IPS-20b (cell line): Measurements from ENCODE around the gene GMIP.

Experiments
- H3K27ac ChIP-seq: one replicate; pipeline ENCODE4 v1.5.1; 2013; ENCODE audit warnings: low read length
- H3K27me3 ChIP-seq: 2 replicates; pipeline ENCODE4 v1.6.1; 2013; ENCODE audit warnings: mild to moderate bottlenecking, low read length, inconsistent platforms; ENCODE audit not compliant: insufficient read depth
- H3K36me3 ChIP-seq: 2 replicates; pipeline ENCODE4 v1.6.1; 2013; ENCODE audit warnings: low read depth, mild to moderate bottlenecking, inconsistent platforms, low read length, moderate library complexity; ENCODE audit not compliant: insufficient read depth
- H3K4me1 ChIP-seq: 2 replicates; pipeline ENCODE4 v1.6.1; 2013; ENCODE audit warnings: mild to moderate bottlenecking, control low read depth, inconsistent platforms, low read length, moderate library complexity; ENCODE audit not compliant: insufficient read depth
- H3K4me3 ChIP-seq: 2 replicates; pipeline ENCODE4 v1.5.1; 2013; ENCODE audit warnings: mild to moderate bottlenecking, low read length, inconsistent platforms
- H3K9ac ChIP-seq: 2 replicates; pipeline ENCODE4 v1.6.1; 2013; ENCODE audit warnings: low read depth, mild to moderate bottlenecking, inconsistent platforms, low read length, moderate library complexity
- H3K9me3 ChIP-seq: 2 replicates; pipeline ENCODE4 v1.6.1; 2013; ENCODE audit warnings: mild to moderate bottlenecking, low read depth, low read length, inconsistent platforms; ENCODE audit not compliant: insufficient read depth

The GMIP gene

GRCh38 chr19:19655641-19656343, 12.3 kb upstream of the GMIP start:
- Histone ChIP-seq H3K9ac (no peak overlapping the region), H3K36me3 (peaks cover 91% of the 10 kb centered on the region), H3K4me3 (no peak overlapping the region)

GRCh38 chr19:19655051-19655594, 11.7 kb upstream of the GMIP start:
- H3K36me3 ChIP-seq, result peaks cover 98% of the 10 kb centered on the region
- no peak overlapping the region for H3K27ac ChIP-seq
- H3K4me1 ChIP-seq, result no peaks in the 10 kb centered on the region
- no peaks in the 10 kb centered on the region for H3K9me3 ChIP-seq
- H3K27me3 ChIP-seq, result no peaks in the 10 kb centered on the region
- H3K4me3 ChIP-seq, result no peak overlapping the region
- H3K9ac ChIP-seq, result no peak overlapping the region

More at GRCh38 chr19:19655641-19656343, 12.3 kb upstream of the GMIP start:
- no peaks in the 10 kb centered on the region for H3K4me1 ChIP-seq
- H3K27me3 ChIP-seq, result no peaks in the 10 kb centered on the region
- no peaks in the 10 kb centered on the region for H3K9me3 ChIP-seq
- no peak overlapping the region for H3K27ac ChIP-seq

GRCh38 chr19:19654441-19654840, 11.0 kb upstream of the GMIP start:
- Histone ChIP-seq H3K9me3 (no peaks in the 10 kb centered on the region), H3K27me3 (no peaks in the 10 kb centered on the region), H3K27ac (no peak overlapping the region), H3K4me1 (no peaks in the 10 kb centered on the region), H3K9ac (no peak overlapping the region), H3K36me3 (peaks cover 97% of the 10 kb centered on the region), H3K4me3 (no peak overlapping the region)

- Histone ChIP-seq H3K4me3 (no peak overlapping the region), H3K27me3 (no peaks in the 10 kb centered on the region), H3K36me3 (peaks cover 97% of the 10 kb centered on the region), H3K9me3 (no peaks in the 10 kb centered on the region), H3K27ac (no peak overlapping the region), H3K4me1 (no peaks in the 10 kb centered on the region), H3K9ac (no peak overlapping the region)
Observed at GRCh38 chr19:19653597-19654147, 10.2 kb upstream of the GMIP start.

GRCh38 chr19:19652482-19653295, 9.2 kb upstream of the GMIP start:
- H3K9me3 ChIP-seq, result no peaks in the 10 kb centered on the region
- H3K27me3 ChIP-seq, result no peaks in the 10 kb centered on the region
- H3K9ac ChIP-seq, result no peak overlapping the region
- no peak overlapping the region for H3K27ac ChIP-seq
- H3K4me1 ChIP-seq, result no peaks in the 10 kb centered on the region
- no peak overlapping the region for H3K4me3 ChIP-seq
- H3K36me3 ChIP-seq, result peaks cover 97% of the 10 kb centered on the region

GRCh38 chr19:19651076-19651475, 7.6 kb upstream of the GMIP start:
- Histone ChIP-seq H3K27me3 (no peaks in the 10 kb centered on the region), H3K9me3 (no peaks in the 10 kb centered on the region), H3K4me1 (no peaks in the 10 kb centered on the region), H3K27ac (no peak overlapping the region), H3K4me3 (no peak overlapping the region), H3K36me3 (peaks cover 97% of the 10 kb centered on the region), H3K9ac (no peak overlapping the region)

- no peaks in the 10 kb centered on the region for H3K9me3 ChIP-seq
- H3K4me3 ChIP-seq, result no peak overlapping the region
- H3K36me3 ChIP-seq, result peaks cover 97% of the 10 kb centered on the region
- H3K27me3 ChIP-seq, result no peaks in the 10 kb centered on the region
- no peak overlapping the region for H3K9ac ChIP-seq
- no peaks in the 10 kb centered on the region for H3K4me1 ChIP-seq
- H3K27ac ChIP-seq, result no peak overlapping the region
Observed at GRCh38 chr19:19650331-19650730, 6.9 kb upstream of the GMIP start.

- no peak overlapping the region for H3K4me3 ChIP-seq
- H3K36me3 ChIP-seq, result peaks cover 97% of the 10 kb centered on the region
- H3K27ac ChIP-seq, result no peak overlapping the region
Observed at GRCh38 chr19:19649580-19649995, 6.1 kb upstream of the GMIP start.

GRCh38 chr19:19649155-19649554, 5.7 kb upstream of the GMIP start:
- H3K27me3 ChIP-seq, result no peaks in the 10 kb centered on the region
- H3K9me3 ChIP-seq, result no peaks in the 10 kb centered on the region
- H3K4me1 ChIP-seq, result no peaks in the 10 kb centered on the region
- H3K9ac ChIP-seq, result no peak overlapping the region
- H3K4me3 ChIP-seq, result no peak overlapping the region
- H3K27ac ChIP-seq, result no peak overlapping the region
- H3K36me3 ChIP-seq, result peaks cover 94% of the 10 kb centered on the region

More at GRCh38 chr19:19649580-19649995, 6.1 kb upstream of the GMIP start:
- H3K4me1 ChIP-seq, result no peaks in the 10 kb centered on the region
- no peaks in the 10 kb centered on the region for H3K9me3 ChIP-seq
- no peak overlapping the region for H3K9ac ChIP-seq
- no peaks in the 10 kb centered on the region for H3K27me3 ChIP-seq

- Histone ChIP-seq H3K9ac (no peak overlapping the region), H3K4me1 (peaks cover 5% of the 10 kb centered on the region; the same call in 1 of the 2 replicates), H3K27me3 (peaks cover 5% of the 10 kb centered on the region; the same call in 1 of the 2 replicates), H3K27ac (no peak overlapping the region), H3K36me3 (peaks cover 75% of the 10 kb centered on the region), H3K9me3 (no peaks in the 10 kb centered on the region), H3K4me3 (no peak overlapping the region)
Observed at GRCh38 chr19:19647037-19647835, 3.8 kb upstream of the GMIP start.

GRCh38 chr19:19645233-19645870, 1.9 kb upstream of the GMIP start:
- Histone ChIP-seq H3K9ac (no peak overlapping the region), H3K4me1 (peaks cover 5% of the 10 kb centered on the region; the same call in 1 of the 2 replicates), H3K27ac (no peak overlapping the region), H3K4me3 (no peak overlapping the region), H3K36me3 (peaks cover 56% of the 10 kb centered on the region), H3K27me3 (peaks cover 5% of the 10 kb centered on the region; the same call in 1 of the 2 replicates), H3K9me3 (no peaks in the 10 kb centered on the region)
